Large intestine (tissue), 3 donors: ENCODE results near the gene KDM1B. TPM values are rescaled to one million over a fixed set of nuclear protein-coding genes. Genes with fewer than 3 reads are reported as not detected.

Experiments used
- DNase-seq, 2 donors: peaks; one replicate each; pipeline versions ENCODE4 v3.0.0 to v3.0.0-alpha.2; 2013
- H3K27ac ChIP-seq: one replicate; pipeline ENCODE4 v1.5.1; 2013; ENCODE audit warnings: low read length
- H3K27me3 ChIP-seq: 2 replicates; pipeline ENCODE4 v1.6.1; 2013; ENCODE audit warnings: low read length; ENCODE audit not compliant: control insufficient read depth, insufficient read depth
- H3K36me3 ChIP-seq: 2 replicates; pipeline ENCODE4 v1.6.1; 2013; ENCODE audit warnings: low read length; ENCODE audit not compliant: control insufficient read depth, insufficient read depth
- H3K4me1 ChIP-seq: one replicate; pipeline ENCODE4 v1.6.1; 2013; ENCODE audit warnings: low read length; ENCODE audit not compliant: control insufficient read depth, insufficient read depth
- H3K4me3 ChIP-seq: one replicate; pipeline ENCODE4 v1.5.1; 2013; ENCODE audit warnings: low read length
- H3K9me3 ChIP-seq: one replicate; pipeline ENCODE4 v1.6.1; 2013; ENCODE audit warnings: mild to moderate bottlenecking, low read depth, low read length, moderate library complexity; ENCODE audit not compliant: control insufficient read depth
- WGBS: methylation state at CpG from one replicate; pipeline ENCODE4 v1.1.5; 2013; ENCODE audit warnings: low lambda C conversion rate; ENCODE audit not compliant: insufficient coverage; 5-methylcytosine and 5-hydroxymethylcytosine counted together
- polyA plus RNA-seq: library from polyadenylated mRNA; unstranded; fragments of 120-200 nt; gene quantifications from one replicate; pipeline ENCODE4 v1.2.1, GENCODE V29; 2013

The KDM1B gene
- polyA plus RNA-seq, 1 donor: 11.4 TPM

DNA sequence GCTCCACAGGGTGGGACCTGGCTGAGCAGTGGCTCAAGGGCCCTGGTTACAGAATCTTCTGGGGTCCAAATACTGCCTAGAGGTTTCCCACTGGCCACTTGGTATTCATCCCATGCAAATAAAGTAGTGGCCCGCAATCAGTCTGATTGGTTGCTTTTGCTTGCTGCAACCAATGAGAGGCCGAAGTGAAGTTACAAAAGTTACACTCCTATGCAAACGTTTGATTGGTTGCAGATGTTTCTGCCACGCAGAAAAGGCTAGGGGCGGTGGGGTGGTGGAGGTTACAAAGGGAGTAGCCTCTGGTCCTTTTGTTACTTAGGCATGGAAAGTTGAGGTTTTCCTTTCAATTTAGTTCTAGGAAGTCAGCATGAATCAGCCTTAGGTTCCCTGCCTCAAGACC lies 29.1 kb upstream of the KDM1B start:
- peaks cover 6% of the 10 kb centered on the region for H3K9me3 ChIP-seq
- WGBS: no CpG with 5 or more reads among the region's 5 CpGs
- H3K4me3 ChIP-seq: no peak overlapping the region
- DNase-seq: no peak
- H3K4me1 ChIP-seq: peaks cover 13% of the 10 kb centered on the region
- no peaks in the 10 kb centered on the region for H3K27me3 ChIP-seq
- H3K27ac ChIP-seq: no peak overlapping the region
- peaks cover 11% of the 10 kb centered on the region for H3K36me3 ChIP-seq

DNA sequence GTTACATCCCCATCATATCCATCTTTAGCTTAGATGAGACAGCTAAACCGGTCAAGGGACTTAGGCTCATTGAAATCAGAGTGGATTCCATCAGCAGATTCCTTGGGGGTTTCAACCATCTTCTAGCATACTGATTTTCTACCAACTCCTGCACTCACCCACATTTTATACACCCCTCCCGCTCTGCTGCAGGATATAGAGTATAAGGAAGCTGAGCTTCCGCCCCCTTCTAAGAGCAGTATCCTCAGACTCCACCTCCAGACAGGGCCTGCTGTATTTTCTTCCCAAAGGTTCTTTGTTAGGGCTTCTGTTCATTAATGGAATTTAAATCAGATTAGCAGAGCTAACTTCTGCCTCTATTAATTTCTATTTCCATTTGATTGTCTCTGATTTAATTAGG lies 22.9 kb upstream of the KDM1B start:
- H3K27ac ChIP-seq: no peak overlapping the region
- no peaks in the 10 kb centered on the region for H3K4me1 ChIP-seq
- peaks cover 46% of the 10 kb centered on the region for H3K36me3 ChIP-seq
- no peak overlapping the region for H3K4me3 ChIP-seq
- H3K27me3 ChIP-seq: no peaks in the 10 kb centered on the region
- H3K9me3 ChIP-seq: no peaks in the 10 kb centered on the region
- WGBS: 80% methylated on average over 1 of the region's 3 CpGs
- DNase-seq: no peak

- WGBS: no CpG with 5 or more reads among the region's 2 CpGs
Measured at GRCh38 chr6:18135171-18135570, 20.1 kb upstream of the KDM1B start.

DNA sequence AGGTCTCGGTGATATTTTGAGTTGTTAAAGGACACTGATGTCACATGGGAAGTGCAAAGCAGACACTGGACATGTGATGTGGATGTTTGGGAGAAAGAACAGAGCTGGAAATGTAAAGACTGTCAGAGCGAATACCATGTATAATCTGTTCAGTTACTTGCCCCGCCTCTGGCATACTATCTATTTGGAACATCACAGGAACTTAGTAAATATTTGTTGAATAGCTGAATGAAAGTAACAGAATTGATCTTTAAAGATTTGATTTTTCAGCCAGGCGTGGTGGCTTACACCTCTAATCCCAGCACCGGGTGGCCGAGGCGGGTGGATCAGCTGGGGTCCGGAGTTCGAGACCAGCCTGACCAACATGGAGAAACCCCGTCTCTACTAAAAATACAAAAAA lies 19.0 kb upstream of the KDM1B start:
- Histone ChIP-seq H3K36me3 (peaks cover 57% of the 10 kb centered on the region), H3K27ac (no peak overlapping the region), H3K4me3 (no peak overlapping the region), H3K9me3 (no peaks in the 10 kb centered on the region), H3K4me1 (no peaks in the 10 kb centered on the region), H3K27me3 (no peaks in the 10 kb centered on the region)
- 100% methylated on average over 3 of the region's 10 CpGs for WGBS
- no peak for DNase-seq

More at GRCh38 chr6:18135171-18135570, 20.1 kb upstream of the KDM1B start:
- no peak overlapping the region for H3K27ac ChIP-seq
- peaks cover 53% of the 10 kb centered on the region for H3K36me3 ChIP-seq
- DNase-seq: no peak
- H3K27me3 ChIP-seq: no peaks in the 10 kb centered on the region
- H3K4me3 ChIP-seq: no peak overlapping the region
- no peaks in the 10 kb centered on the region for H3K4me1 ChIP-seq
- no peaks in the 10 kb centered on the region for H3K9me3 ChIP-seq

- DNase-seq: no peak
- Histone ChIP-seq H3K36me3 (peaks cover 62% of the 10 kb centered on the region), H3K9me3 (no peaks in the 10 kb centered on the region), H3K4me3 (no peak overlapping the region), H3K27me3 (no peaks in the 10 kb centered on the region), H3K27ac (no peak overlapping the region), H3K4me1 (no peaks in the 10 kb centered on the region)
- 100% methylated on average over 1 of the region's 5 CpGs for WGBS
Measured at GRCh38 chr6:18138906-18139305, 16.3 kb upstream of the KDM1B start.

GRCh38 chr6:18139935-18140621 lies 15.1 kb upstream of the KDM1B start:
- Histone ChIP-seq H3K27me3 (no peaks in the 10 kb centered on the region), H3K36me3 (peaks cover 51% of the 10 kb centered on the region), H3K9me3 (no peaks in the 10 kb centered on the region), H3K4me1 (no peaks in the 10 kb centered on the region), H3K27ac (no peak overlapping the region), H3K4me3 (no peak overlapping the region)
- no peak for DNase-seq
- WGBS: 83% methylated on average over 1 of the region's 6 CpGs

- no peak for DNase-seq
- H3K4me3 ChIP-seq: no peak overlapping the region
- no peak overlapping the region for H3K27ac ChIP-seq
- H3K36me3 ChIP-seq: peaks cover 41% of the 10 kb centered on the region
- no peaks in the 10 kb centered on the region for H3K9me3 ChIP-seq
- no peaks in the 10 kb centered on the region for H3K27me3 ChIP-seq
- peaks cover 5% of the 10 kb centered on the region for H3K4me1 ChIP-seq
- 88% methylated on average over 4 of the region's 13 CpGs for WGBS
Measured at GRCh38 chr6:18141805-18142590, 13.2 kb upstream of the KDM1B start.

DNA sequence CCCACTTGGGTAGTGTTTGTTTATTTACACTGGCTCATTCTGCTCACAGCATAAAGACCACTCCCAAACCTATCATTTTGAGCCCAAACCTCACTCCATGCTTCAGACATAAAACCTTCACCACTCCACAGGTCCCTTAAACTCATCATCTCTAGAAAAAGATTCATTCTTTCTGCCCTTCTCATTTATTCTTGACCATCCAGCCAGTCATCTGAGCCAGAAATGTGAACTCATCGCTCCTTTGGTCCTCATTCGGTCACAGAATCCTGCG lies 12.7 kb upstream of the KDM1B start:
- H3K9me3 ChIP-seq: no peaks in the 10 kb centered on the region
- no peak for DNase-seq
- peaks cover 41% of the 10 kb centered on the region for H3K36me3 ChIP-seq
- H3K4me1 ChIP-seq: peaks cover 7% of the 10 kb centered on the region
- no peak overlapping the region for H3K27ac ChIP-seq
- no peaks in the 10 kb centered on the region for H3K27me3 ChIP-seq
- H3K4me3 ChIP-seq: no peak overlapping the region
- no CpG with 5 or more reads among the region's 3 CpGs for WGBS

DNA sequence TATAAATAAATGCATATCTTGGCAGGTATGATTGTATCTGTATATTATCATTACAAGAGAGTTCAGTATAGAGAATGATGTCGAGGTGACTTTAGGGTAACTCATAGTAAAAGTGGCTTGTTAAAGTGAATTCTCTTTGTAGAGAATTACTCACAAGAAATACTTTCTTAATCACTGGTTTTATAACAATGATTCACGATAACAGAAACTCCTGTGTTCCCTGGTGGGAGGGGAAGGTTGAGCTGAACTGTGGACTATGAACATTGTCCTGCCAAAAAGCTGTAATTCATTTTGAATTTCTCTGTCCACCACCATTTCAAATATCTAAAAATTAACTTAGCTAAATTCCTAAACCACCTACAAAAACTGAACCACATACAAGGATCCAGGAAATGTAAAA lies 8.1 kb upstream of the KDM1B start:
- Histone ChIP-seq H3K36me3 (peaks cover 12% of the 10 kb centered on the region), H3K27ac (peak overlapping the region; percentile 91), H3K4me3 (no peak overlapping the region), H3K4me1 (peaks cover 16% of the 10 kb centered on the region), H3K9me3 (no peaks in the 10 kb centered on the region), H3K27me3 (no peaks in the 10 kb centered on the region)
- WGBS: 17% methylated on average over 2 of the region's 2 CpGs
- DNase-seq: peak in 1 of 2 donors; percentile 83

- Histone ChIP-seq H3K36me3 (peaks cover 7% of the 10 kb centered on the region), H3K9me3 (no peaks in the 10 kb centered on the region), H3K4me1 (peaks cover 16% of the 10 kb centered on the region), H3K27me3 (no peaks in the 10 kb centered on the region), H3K27ac (peak overlapping the region; percentile 91), H3K4me3 (no peak overlapping the region)
- DNase-seq: peak in 1 of 2 donors; percentile 47
- 50% methylated on average over 2 of the region's 2 CpGs for WGBS
Measured at GRCh38 chr6:18147616-18148015, 7.6 kb upstream of the KDM1B start.
